OCI-LY1 (cell line): ENCODE data around the gene CCNJL.

Experiments
- CTCF ChIP-seq: fragments of 200-600 bp; sonication (generic), shearing (Covaris generic); IDR thresholded peaks from 2 replicates; pipeline ENCODE4 v1.5.1; 2017; ENCODE audit warnings: mild to moderate bottlenecking, antibody characterized with exemption, low read length, moderate library complexity, mixed read lengths
- EZH2 ChIP-seq: fragments of 200-600 bp; sonication (generic), shearing (Covaris generic); IDR thresholded peaks from 2 replicates; pipeline ENCODE4 v1.8.0; 2017; ENCODE audit warnings: borderline replicate concordance, mixed run types, mild to moderate bottlenecking, antibody characterized with exemption, low read length, moderate library complexity, mixed read lengths

- TF ChIP-seq EZH2 (no peak), CTCF (no peak)
These were observed 101.8 kb downstream of the CCNJL start for GRCh38 chr5:160210606-160211005.
